Gastrocnemius medialis (tissue), 4 donors: ENCODE measurements around the gene MYO6. TPM values are rescaled to one million over a fixed set of nuclear protein-coding genes. Genes with fewer than 3 reads are reported as not detected.

ENCODE experiments used
- ATAC-seq, 2 donors: fragments of 150-250 bp; one replicate each; pipeline ENCODE4 v1.9.1; 2016
- DNase-seq, 2 donors: peaks; one replicate each; pipeline ENCODE4 v3.0.0-alpha.2; 2019
- H3K27ac ChIP-seq, 4 donors: fragments of 200-600 bp; sonication (generic); 1 replicate in 1 of 4; 2 replicates in 3 of 4; pipeline ENCODE4 v1.5.1; 2016 to 2018; ENCODE audit warnings: mild to moderate bottlenecking in 2 of 4, moderate library complexity in 1 of 4
- H3K27me3 ChIP-seq, 3 donors: fragments of 200-600 bp; sonication (generic) in 2 of 3; 1 replicate in 1 of 3; 2 replicates in 2 of 3; pipeline versions ENCODE4 v1.5.1 to v1.6.0; 2016 to 2019; ENCODE audit warnings: mild to moderate bottlenecking in 1 of 3, moderate library complexity in 1 of 3
- H3K36me3 ChIP-seq, 2 donors: fragments of 200-600 bp; sonication (generic) in 1 of 2; one replicate each; pipeline ENCODE4 v1.5.1; 2017 to 2018
- H3K4me1 ChIP-seq, 2 donors: fragments of 200-600 bp; sonication (generic) in 1 of 2; one replicate each; pipeline ENCODE4 v1.5.1; 2016 to 2017; ENCODE audit warnings: mild to moderate bottlenecking in 2 of 2
- H3K4me3 ChIP-seq, 4 donors: fragments of 200-600 bp; sonication (generic) in 3 of 4; 1 replicate in 1 of 4; 2 replicates in 3 of 4; pipeline ENCODE4 v1.5.1; 2016 to 2019; ENCODE audit warnings: mild to moderate bottlenecking in 2 of 4
- H3K9me3 ChIP-seq, 3 donors: fragments of 200-600 bp; sonication (generic) in 2 of 3; 1 replicate in 1 of 3; 2 replicates in 2 of 3; pipeline ENCODE4 v1.5.1; 2016 to 2019
- CTCF ChIP-seq, 5 experiments: fragments of 450-650 bp in 3 of 5; fragments of 200-600 bp in 2 of 5; sonication (generic) in 2 of 5; IDR thresholded peaks in 4 of 5; conservative IDR thresholded peaks in 1 of 5; 1 replicate in 4 of 5; 2 replicates in 1 of 5; pipeline ENCODE4 v1.5.1; 2016 to 2019; ENCODE audit warnings: antibody characterized with exemption in 5 of 5, mild to moderate bottlenecking in 3 of 5, moderate library complexity in 3 of 5
- POLR2A ChIP-seq, 2 donors: fragments of 450-650 bp; IDR thresholded peaks; one replicate each; pipeline ENCODE4 v1.6.1; 2017; ENCODE audit warnings: antibody characterized with exemption in 2 of 2, mild to moderate bottlenecking in 2 of 2, moderate library complexity in 2 of 2
- in situ Hi-C, 4 donors: fragments of 200-750 bp; cut with MboI; loops; one replicate each; pipeline versions ENCODE4 v1.15.0 to v1.8.0; 2017; ENCODE audit warnings: low sequenced_read_pairs in 4 of 4
- intact Hi-C: fragments of 100-400 bp; cut with DNase I; formaldehyde crosslinking; loops from one replicate; pipeline ENCODE4 v1.15.1; 2023; ENCODE audit warnings: low total_unique reads
- total RNA-seq, 4 donors: library from RNA; depleted of rRNA; stranded (reverse); fragments of >200 nt; gene quantifications; one replicate each; pipeline versions ENCODE4 v1.1.0 to v1.2.3, GENCODE V29; 2016

MYO6 gene
- total RNA-seq, 4 donors from 2014 or later: 1.6 to 7.9 (median 4.2) TPM

- no peaks in the 10 kb centered on the region for H3K9me3 ChIP-seq
- H3K4me3 ChIP-seq: no peak overlapping the region
- no peak for TF ChIP-seq POLR2A (IDR thresholded peaks at IDR 0.05)
- no peak for TF ChIP-seq CTCF (IDR thresholded peaks at IDR 0.05 in 4 of 5, conservative IDR thresholded peaks at IDR 0.05 in 1 of 5)
- H3K27ac ChIP-seq: no peak overlapping the region
- DNase-seq (no peak), ATAC-seq (no peak)
- no peaks in the 10 kb centered on the region for H3K36me3 ChIP-seq
- no peaks in the 10 kb centered on the region for H3K4me1 ChIP-seq
- no peaks in the 10 kb centered on the region for H3K27me3 ChIP-seq
- intact Hi-C loops: no loop called here
- in situ Hi-C loops: no loop called here
Observed at GRCh38 chr6:75963569-75963968, 214.5 kb downstream of the MYO6 start.

GRCh38 chr6:75968143-75968542 is 219.1 kb downstream of the MYO6 start:
- no peaks in the 10 kb centered on the region for H3K27me3 ChIP-seq
- DNase-seq (no peak), ATAC-seq (no peak)
- H3K4me3 ChIP-seq: no peak overlapping the region
- H3K9me3 ChIP-seq: no peaks in the 10 kb centered on the region
- in situ Hi-C loops: no loop called here
- intact Hi-C loops: no loop called here
- TF ChIP-seq POLR2A (IDR thresholded peaks at IDR 0.05) (no peak), CTCF (IDR thresholded peaks at IDR 0.05 in 4 of 5, conservative IDR thresholded peaks at IDR 0.05 in 1 of 5) (no peak)
- no peaks in the 10 kb centered on the region for H3K4me1 ChIP-seq
- no peak overlapping the region for H3K27ac ChIP-seq
- no peaks in the 10 kb centered on the region for H3K36me3 ChIP-seq

Other genes with a start within 250 kb of the MYO6 start
- gene SENP6, start 147.4 kb upstream of the MYO6 start, total RNA-seq: 10 to 100 TPM; 50.3 to 67.9 (median 57.6) TPM